HepG2 (cell line): ENCODE results near the gene STX12. TPM values are rescaled to one million over a fixed set of nuclear protein-coding genes. Genes with fewer than 3 reads are reported as not detected.

Experiments
- ATF2 ChIP-seq: sonication (generic); formaldehyde crosslinking; IDR thresholded peaks from 2 replicates; pipeline ENCODE4 v1.4.0; 2020; ENCODE audit warnings: missing genetic modification reagents
- BCL3 ChIP-seq: sonication (generic); formaldehyde crosslinking; IDR thresholded peaks from 2 replicates; pipeline ENCODE4 v1.5.1; 2020; ENCODE audit warnings: mild to moderate bottlenecking, missing genetic modification reagents, moderate library complexity
- HNF1A ChIP-seq, 2 experiments: sonication (generic) in 1 of 2; formaldehyde crosslinking in 1 of 2; IDR thresholded peaks; 2 replicates each; pipeline versions ENCODE4 v1.4.0 to v1.6.1; 2016 to 2020; ENCODE audit warnings: borderline replicate concordance in 1 of 2, low read depth in 1 of 2, mild to moderate bottlenecking in 1 of 2, missing genetic modification reagents in 1 of 2
- PHF8 ChIP-seq: sonication (generic); formaldehyde crosslinking; IDR thresholded peaks from 2 replicates; pipeline ENCODE4 v1.5.0; 2020; ENCODE audit warnings: missing genetic modification reagents
- RFX1 ChIP-seq: fragments of 450-650 bp; IDR thresholded peaks from 2 replicates; pipeline ENCODE4 v1.6.1; 2017
- SMYD3 ChIP-seq: sonication (generic); formaldehyde crosslinking; IDR thresholded peaks from 2 replicates; pipeline ENCODE4 v1.8.1; 2023; ENCODE audit warnings: mild to moderate bottlenecking, missing genetic modification reagents
- SNAPC4 ChIP-seq: sonication (generic); formaldehyde crosslinking; IDR thresholded peaks from 2 replicates; pipeline ENCODE4 v1.4.0; 2020; ENCODE audit warnings: mild to moderate bottlenecking, missing genetic modification reagents
- TBX3 ChIP-seq: fragments of 450-650 bp; IDR thresholded peaks from 2 replicates; pipeline ENCODE4 v1.6.1; 2017; ENCODE audit warnings: antibody characterized with exemption, mild to moderate bottlenecking, inconsistent platforms, borderline replicate concordance
- TCF7 ChIP-seq: sonication (generic); IDR thresholded peaks from 2 replicates; pipeline ENCODE4 v1.6.1; 2016; ENCODE audit warnings: antibody characterized with exemption, low read depth
- ZFAT ChIP-seq: sonication (generic); formaldehyde crosslinking; conservative IDR thresholded peaks from 2 replicates; pipeline ENCODE4 v1.8.1; 2023; ENCODE audit warnings: missing genetic modification reagents, inconsistent platforms
- ZFYVE20 ChIP-seq: sonication (generic); formaldehyde crosslinking; IDR thresholded peaks from 2 replicates; pipeline ENCODE4 v1.8.0; 2023; ENCODE audit warnings: low read depth, mild to moderate bottlenecking, moderate library complexity, missing genetic modification reagents, borderline replicate concordance
- ZNF34 ChIP-seq: sonication (generic); formaldehyde crosslinking; IDR thresholded peaks from 2 replicates; pipeline ENCODE4 v1.4.0; 2020; ENCODE audit warnings: mild to moderate bottlenecking, missing genetic modification reagents, borderline replicate concordance
- ZNF670 ChIP-seq: sonication (generic); formaldehyde crosslinking; IDR thresholded peaks from 2 replicates; pipeline ENCODE4 v1.8.0; 2022; ENCODE audit warnings: mild to moderate bottlenecking, missing genetic modification reagents, borderline replicate concordance
- ZNF773 ChIP-seq: sonication (generic); formaldehyde crosslinking; IDR thresholded peaks from 2 replicates; pipeline ENCODE4 v1.4.0; 2020; ENCODE audit warnings: missing genetic modification reagents, borderline replicate concordance
- polyA plus RNA-seq, 8 experiments: library from polyadenylated mRNA; depleted of rRNA in 3 of 8; stranded (reverse) in 7 of 8; unstranded in 1 of 8; fragments of >200 nt; fragmentation: Illumina TruSeq in 4 of 8; extraction: Trizol in 4 of 8; gene quantifications; 2 replicates each; pipeline versions ENCODE4 v1.2.1 to v1.2.3, GENCODE V29; 2011 to 2016; ENCODE audit warnings: low read depth in 4 of 8, missing spikeins in 1 of 8, mixed read lengths in 1 of 8; ENCODE audit not compliant: insufficient read depth in 1 of 8
- total RNA-seq, 5 experiments: library from RNA; depleted of rRNA; stranded (reverse); fragments of >200 nt; fragmentation: Illumina TruSeq; extraction: Trizol; gene quantifications; 2 replicates each; pipeline ENCODE4 v1.2.3, GENCODE V29; 2016; ENCODE audit warnings: low read depth in 1 of 5

The STX12 gene
- total and polyA plus RNA-seq, 2 of the 13 experiments (the other 11 are each of a cell fraction or from before 2014, with no cell fraction given) = 9.0 to 19.7 TPM

GRCh38 chr1:27830621-27831440 is 57.8 kb downstream of the STX12 start, which contains the start of gene PPP1R8 (continued):
- TF ChIP-seq SNAPC4 (no peak), TBX3 (no peak), SMYD3 (CRISPR knock-in tag) (no peak), BCL3 (CRISPR knock-in tag) (peak; percentile 45; the same call in 1 of the 2 replicates), ZNF773 (CRISPR knock-in tag) (no peak), ZFAT (CRISPR knock-in tag) (no peak), ZNF670 (peak; percentile 93), RFX1 (no peak), ATF2 (CRISPR knock-in tag) (peak; percentile 69), TCF7 (no peak), ZNF34 (CRISPR knock-in tag) (no peak), HNF1A (IDR thresholded peaks at IDR 0.05; ENCODE audit: low read depth) (no peak), HNF1A (CRISPR knock-in tag; IDR thresholded peaks at IDR 0.05; ENCODE audit: borderline replicate concordance) (0 out of 2 replicates have a peak, but pooled peaks have one; percentile 23), PHF8 (peak; percentile 92), ZFYVE20 (peak; percentile 67; the same call in 1 of the 2 replicates)
